ENCODE results near the gene SCO2.

The SCO2 gene

GRCh38 chr22:50474710-50475651, 50.4 kb downstream of the SCO2 start, which contains the start of gene SBF1:
Gene SBF1, minus strand, starts transcription at chr22:50475035. Its CDS starts 195 bp downstream, at chr22:50474840.
- peak within 1 kb of the TSS; percentile 29 for H3K27ac ChIP-seq
- H3K36me3 ChIP-seq (replicated peaks) = no peaks in the 10 kb centered on the region
- peak within 1 kb of the TSS; percentile 62 for H3K4me3 ChIP-seq (ENCODE audit: low read depth, low read length)
- peak; percentile 65 for DNase-seq
- in situ Hi-C loops (cut with HindIII; ENCODE audit: low pct_ligation_motif_present, low sequenced_read_pairs) = no loop called here
- TF ChIP-seq CTCF (IDR thresholded peaks at IDR 0.05; ENCODE audit: low read depth, low read length, missing control alignments) = no peak
- H3K27me3 ChIP-seq (replicated peaks) = no peaks in the 10 kb centered on the region

- TF ChIP-seq CTCF (IDR thresholded peaks at IDR 0.05; ENCODE audit: low read depth, low read length, missing control alignments) = no peak
- peak; percentile 55 for DNase-seq
- Histone ChIP-seq H3K36me3 (replicated peaks) (no peaks in the 10 kb centered on the region), H3K27me3 (replicated peaks) (no peaks in the 10 kb centered on the region), H3K4me3 (ENCODE audit: low read depth, low read length) (peak overlapping the region; percentile 62), H3K27ac (peak overlapping the region; percentile 29)
- in situ Hi-C loops (cut with HindIII; ENCODE audit: low pct_ligation_motif_present, low sequenced_read_pairs) = no loop called here
Measured at GRCh38 chr22:50473855-50474671, 51.3 kb downstream of the SCO2 start.
